PC-3 (cell line): ENCODE data around the gene ATP12A. TPM values are rescaled to one million over a fixed set of nuclear protein-coding genes. Genes with fewer than 3 reads are reported as not detected.

ENCODE experiments used
- ATAC-seq: fragments of 200-7000 bp; cut with Tn5 transposase; 2 replicates; pipeline ENCODE4 v1.9.1; 2020; ENCODE audit warnings: mild to moderate bottlenecking, moderate library complexity
- BruUV-seq: library from RNA; stranded (reverse); fragments of 400-500 nt; replicated peaks from 2 replicates; lab custom pipeline; 2021; lab: Mats Ljungman, UMichigan
- CTCF ChIA-PET: fragments of 300-600 bp; sonication (Branson Sonifier 250); formaldehyde crosslinking; loops from one replicate; lab custom pipeline; 2022; ENCODE audit warnings: antibody characterized with exemption; lab: Charles Lee
- POLR2A ChIA-PET: fragments of 300-600 bp; sonication (Branson Sonifier 250); formaldehyde crosslinking; loops from one replicate; lab custom pipeline; 2022; ENCODE audit warnings: antibody characterized with exemption; ENCODE audit not compliant: unreplicated experiment; lab: Charles Lee
- DNase-seq: peaks from one replicate; pipeline ENCODE4 v3.0.0-alpha.2; 2015
- H2AFZ ChIP-seq: fragments of 300-600 bp; sonication (generic); 2 replicates; pipeline ENCODE4 v1.6.0; 2016; ENCODE audit warnings: antibody characterized with exemption, low read length
- H3F3A ChIP-seq: fragments of 300-600 bp; sonication (generic); one replicate; pipeline ENCODE4 v1.6.0; 2017; ENCODE audit warnings: antibody characterized with exemption, low read length, control low read depth, mild to moderate bottlenecking; ENCODE audit not compliant: unreplicated experiment
- H3K27ac ChIP-seq: fragments of 300-600 bp; sonication (generic); 2 replicates; pipeline ENCODE4 v1.5.1; 2016; ENCODE audit warnings: mild to moderate bottlenecking, low read length
- H3K27me3 ChIP-seq: fragments of 300-600 bp; sonication (generic); 2 replicates; pipeline ENCODE4 v1.6.1; 2016; ENCODE audit warnings: low read length, mixed read lengths
- H3K36me3 ChIP-seq: fragments of 300-600 bp; sonication (generic); 2 replicates; pipeline ENCODE4 v1.6.1; 2016; ENCODE audit warnings: low read depth, mixed run types, low read length, mixed read lengths
- H3K4me1 ChIP-seq: fragments of 300-600 bp; sonication (generic); 2 replicates; pipeline ENCODE4 v1.5.1; 2016; ENCODE audit warnings: low read length; ENCODE audit not compliant: insufficient read depth
- H3K4me2 ChIP-seq: fragments of 300-600 bp; sonication (generic); 2 replicates; pipeline ENCODE4 v1.6.0; 2016; ENCODE audit warnings: low read length
- H3K4me3 ChIP-seq: fragments of 300-600 bp; sonication (generic); 2 replicates; pipeline ENCODE4 v1.5.1; 2016; ENCODE audit warnings: mild to moderate bottlenecking, low read length, mixed read lengths
- H3K79me2 ChIP-seq: fragments of 300-600 bp; sonication (generic); 2 replicates; pipeline ENCODE4 v1.6.1; 2017; ENCODE audit warnings: low read length, mixed read lengths
- H3K9ac ChIP-seq: fragments of 300-600 bp; sonication (generic); 2 replicates; pipeline ENCODE4 v1.6.0; 2016; ENCODE audit warnings: mild to moderate bottlenecking, low read length
- H3K9me2 ChIP-seq: fragments of 300-600 bp; sonication (generic); replicated peaks from 2 replicates; pipeline ENCODE4 v1.6.1; 2016; ENCODE audit warnings: mixed run types, low read length, mixed read lengths
- H3K9me3 ChIP-seq: fragments of 300-600 bp; sonication (generic); 2 replicates; pipeline ENCODE4 v1.6.1; 2016; ENCODE audit warnings: low read length, mixed read lengths
- H4K20me1 ChIP-seq: fragments of 300-600 bp; sonication (generic); 2 replicates; pipeline ENCODE4 v1.6.1; 2016; ENCODE audit warnings: low read length, mixed read lengths
- CTCF ChIP-seq: fragments of 300-600 bp; sonication (generic); conservative IDR thresholded peaks from 2 replicates; pipeline ENCODE4 v1.5.1; 2017; ENCODE audit warnings: antibody characterized with exemption, low read depth, mild to moderate bottlenecking, low read length
- EZH2 ChIP-seq: fragments of 300-600 bp; sonication (generic); IDR thresholded peaks from one replicate; pipeline ENCODE4 v1.6.1; 2017; ENCODE audit warnings: antibody characterized with exemption, mild to moderate bottlenecking, low read length; ENCODE audit not compliant: unreplicated experiment
- EZH2phosphoT487 ChIP-seq: fragments of 300-600 bp; sonication (generic); IDR thresholded peaks from 2 replicates; pipeline ENCODE4 v1.6.1; 2018; ENCODE audit warnings: mild to moderate bottlenecking, antibody characterized with exemption, low read length, borderline replicate concordance
- intact Hi-C: fragments of 100-400 bp; cut with micrococcal nuclease; formaldehyde crosslinking; loops from 2 replicates; pipeline ENCODE4 v1.9.0; 2023
- total RNA-seq: library from RNA; depleted of rRNA; stranded (reverse); fragments of >200 nt; gene quantifications from 2 replicates; pipeline ENCODE4 v1.2.3, GENCODE V29; 2014

Gene ATP12A
- total RNA-seq, 1 experiment from 2014 or later, result 0.11 TPM

DNA sequence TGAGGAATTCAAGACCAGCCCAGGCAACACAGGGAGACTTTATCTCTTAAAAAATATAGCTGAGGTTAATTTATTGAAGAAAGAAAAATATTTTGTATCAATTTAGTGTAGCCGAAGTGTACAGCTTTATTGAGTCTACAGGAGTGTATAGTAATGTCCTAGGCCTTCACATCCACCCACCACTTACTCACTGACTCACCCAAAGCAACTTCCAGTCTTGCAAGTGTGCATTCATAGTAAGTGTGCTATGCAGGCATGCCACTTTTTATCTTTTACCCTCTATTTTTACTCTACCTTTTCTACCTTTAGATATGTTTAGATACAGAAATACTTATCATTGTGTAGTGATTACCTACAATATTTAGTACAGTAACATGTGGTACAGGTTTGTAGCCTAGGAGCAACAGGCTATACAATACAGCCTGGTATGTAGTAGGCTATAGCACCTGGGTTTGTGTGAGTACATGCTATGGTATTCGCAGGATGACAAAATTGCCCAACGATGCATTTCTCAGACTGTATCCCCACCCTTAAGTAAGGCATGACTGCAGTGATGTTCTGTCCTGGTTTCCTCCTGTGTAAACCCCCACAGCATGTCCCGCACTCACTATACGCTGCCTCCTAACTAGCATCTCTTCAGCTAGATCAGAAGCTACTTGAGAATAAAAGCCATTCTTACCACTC is 15.3 kb upstream of the ATP12A start:
- Histone ChIP-seq H2AFZ (0 out of 2 replicates have a peak overlapping the region, but pooled peaks have one; percentile 21), H3K4me3 (peak overlapping the region; percentile 11; the same call in 1 of the 2 replicates), H3K9me3 (no peaks in the 10 kb centered on the region), H3K27me3 (no peaks in the 10 kb centered on the region), H3K36me3 (no peaks in the 10 kb centered on the region), H3K4me1 (peaks cover 23% of the 10 kb centered on the region), H3K9ac (no peak overlapping the region), H3K4me2 (peak overlapping the region; percentile 58), H3K9me2 (no peaks in the 10 kb centered on the region), H3F3A (no peaks in the 10 kb centered on the region), H3K79me2 (no peaks in the 10 kb centered on the region), H3K27ac (no peak overlapping the region), H4K20me1 (no peaks in the 10 kb centered on the region)
- intact Hi-C loops, result no loop called here
- CTCF ChIA-PET, result no interaction called here
- DNase-seq (peak; percentile 81), ATAC-seq (peak; percentile 74)
- POLR2A ChIA-PET, result no interaction called here
- no TSS peak for BruUV-seq
- TF ChIP-seq CTCF (no peak), EZH2 (no peak), EZH2phosphoT487 (no peak)

GRCh38 chr13:24668511-24668910 is 11.7 kb upstream of the ATP12A start:
- Histone ChIP-seq H3K36me3 (no peaks in the 10 kb centered on the region), H4K20me1 (no peaks in the 10 kb centered on the region), H2AFZ (peak overlapping the region; percentile 51), H3K27me3 (no peaks in the 10 kb centered on the region), H3K79me2 (no peaks in the 10 kb centered on the region), H3K9me3 (no peaks in the 10 kb centered on the region), H3K9me2 (no peaks in the 10 kb centered on the region), H3K9ac (no peak overlapping the region), H3K4me1 (peaks cover 39% of the 10 kb centered on the region), H3F3A (no peaks in the 10 kb centered on the region), H3K4me2 (peak overlapping the region; percentile 15), H3K4me3 (no peak overlapping the region), H3K27ac (peak overlapping the region; percentile 1; the same call in 1 of the 2 replicates)
- DNase-seq, result no peak
- ATAC-seq, result no peak
- CTCF ChIA-PET, result interaction anchor here (0.6 to 1.1 kb wide), 3 partner anchors 9 to 644 kb away, joined by 3 to 4 read pairs (median 3); no protein-coding TSS in a partner anchor
- intact Hi-C loops, result no loop called here
- no peak for TF ChIP-seq CTCF
- no peak for TF ChIP-seq EZH2phosphoT487
- no peak for TF ChIP-seq EZH2
- BruUV-seq, result no TSS peak
- POLR2A ChIA-PET, result interaction anchor here (0.6 kb wide), 1 partner anchor 179 kb away, joined by 4 read pairs; no protein-coding TSS in a partner anchor
